OCI-LY7 (cell line): ENCODE results near the gene PKN1.

Experiments used
- CTCF ChIP-seq: fragments of 200-600 bp; sonication (generic); conservative IDR thresholded peaks from 2 replicates; pipeline ENCODE4 v1.5.1; 2014; ENCODE audit warnings: mild to moderate bottlenecking, antibody characterized with exemption, low read length, moderate library complexity, mixed read lengths
- EZH2phosphoT487 ChIP-seq: fragments of 200-600 bp; sonication (generic); IDR thresholded peaks from 2 replicates; pipeline ENCODE4 v1.6.1; 2018; ENCODE audit warnings: low read depth, borderline replicate concordance, mild to moderate bottlenecking, mixed run types, antibody characterized with exemption, low read length, moderate library complexity, mixed read lengths

GRCh38 chr19:14412324-14412995 lies 20.6 kb upstream of the PKN1 start:
- TF ChIP-seq CTCF = no peak
- no peak for TF ChIP-seq EZH2phosphoT487
